ENCODE results near the gene ASB18. TPM values are rescaled to one million over a fixed set of nuclear protein-coding genes. Genes with fewer than 3 reads are reported as not detected.

The ASB18 gene
- not detected in 3 replicates for polyA plus RNA-seq
- not detected for polyA plus RNA-seq (2011; ENCODE audit: low read depth)
- polyA plus RNA-seq (2011; cell fraction: cytosol; rRNA removed): not detected in 2 replicates
- not detected in 2 replicates for polyA plus RNA-seq (2011; cell fraction: nucleus; rRNA removed)
- polyA plus RNA-seq (2012; ENCODE audit: low replicate concordance): not detected in 2 replicates
- polyA minus RNA-seq: not detected in 3 replicates
- polyA minus RNA-seq (2011; cell fraction: cytosol; rRNA and poly(A)+ RNA removed): not detected
- not detected in 2 replicates for polyA minus RNA-seq (2011; cell fraction: nucleus; rRNA and poly(A)+ RNA removed)

- DNase-seq (ENCODE audit: low read depth, low spot score) (no peak), FAIRE-seq (no peak)
- Histone ChIP-seq H3K9ac (ENCODE audit: control insufficient read depth, extremely low read depth, insufficient read depth, low read length) (no peak within 1 kb of the TSS), H3K4me3 (ENCODE audit: control insufficient read depth in 2 of 3, extremely low read depth in 1 of 3, insufficient read depth in 2 of 3, low read depth in 1 of 3, low read length in 3 of 3) (no peak within 1 kb of the TSS), H4K20me1 (ENCODE audit: control insufficient read depth, extremely low read depth, insufficient read depth, low read length) (no peaks in the 10 kb centered on the region), H2AFZ (ENCODE audit: control insufficient read depth, low read length) (no peak within 1 kb of the TSS), H3K27ac (ENCODE audit: control insufficient read depth, insufficient read depth, low read length) (no peak within 1 kb of the TSS), H3K27me3 (ENCODE audit: control insufficient read depth, extremely low read depth, insufficient read depth, low read length) (peaks cover 15% of the 10 kb centered on the region), H3K79me2 (ENCODE audit: control insufficient read depth, insufficient read depth, low read length) (no peaks in the 10 kb centered on the region), H3K9me3 (ENCODE audit: control insufficient read depth, low read depth, low read length) (no peaks in the 10 kb centered on the region), H3K36me3 (ENCODE audit: control insufficient read depth in 2 of 2, extremely low read depth in 1 of 2, insufficient read depth in 2 of 2, low read length in 2 of 2) (no peaks in the 10 kb centered on the region), H3K9me1 (ENCODE audit: control insufficient read depth, extremely low read depth, insufficient read depth, low read length) (no peaks in the 10 kb centered on the region), H3K4me2 (ENCODE audit: control insufficient read depth, extremely low read depth, insufficient read depth, low read depth, low read length) (no peak within 1 kb of the TSS), H3K4me1 (ENCODE audit: control insufficient read depth, extremely low read depth, insufficient read depth, low read length) (no peaks in the 10 kb centered on the region)
- TF ChIP-seq CTCF (optimal IDR thresholded peaks at IDR 0.05 in 1 of 3, IDR thresholded peaks at IDR 0.05 in 1 of 3, conservative IDR thresholded peaks at IDR 0.05 in 1 of 3; ENCODE audit: extremely low read depth in 1 of 3, insufficient read depth in 2 of 3, low read length in 3 of 3) (no peak), EZH2 (IDR thresholded peaks at IDR 0.05; ENCODE audit: low read length) (no peak)
- dilution Hi-C loops (cut with MboI; ENCODE audit: extremely low pct_ligation_motif_present, low sequenced_read_pairs): no loop called here
Measured at GRCh38 chr2:236264256-236264655, at the start of gene ASB18. Gene ASB18 (minus strand): TSS chr2:236264406. CDS start chr2:236264345, 61 bp downstream.

GRCh38 chr2:236311286-236311685 is 47.1 kb upstream of the ASB18 start:
- no peak for TF ChIP-seq EZH2 (IDR thresholded peaks at IDR 0.05; ENCODE audit: low read length)
- no peak for TF ChIP-seq CTCF (optimal IDR thresholded peaks at IDR 0.05 in 1 of 3, IDR thresholded peaks at IDR 0.05 in 1 of 3, conservative IDR thresholded peaks at IDR 0.05 in 1 of 3; ENCODE audit: extremely low read depth in 1 of 3, insufficient read depth in 2 of 3, low read length in 3 of 3)
- no peak overlapping the region for H3K9ac ChIP-seq (ENCODE audit: control insufficient read depth, extremely low read depth, insufficient read depth, low read length)
- no peaks in the 10 kb centered on the region for H3K4me1 ChIP-seq (ENCODE audit: control insufficient read depth, extremely low read depth, insufficient read depth, low read length)
- H3K4me2 ChIP-seq (ENCODE audit: control insufficient read depth, extremely low read depth, insufficient read depth, low read depth, low read length): no peak overlapping the region
- no peak for FAIRE-seq
- dilution Hi-C loops (cut with MboI; ENCODE audit: extremely low pct_ligation_motif_present, low sequenced_read_pairs): no loop called here
- H3K4me3 ChIP-seq (ENCODE audit: control insufficient read depth in 2 of 3, extremely low read depth in 1 of 3, insufficient read depth in 2 of 3, low read depth in 1 of 3, low read length in 3 of 3): no peak overlapping the region
- no peak for DNase-seq (ENCODE audit: low read depth, low spot score)
- no peaks in the 10 kb centered on the region for H3K9me1 ChIP-seq (ENCODE audit: control insufficient read depth, extremely low read depth, insufficient read depth, low read length)
- H3K36me3 ChIP-seq (ENCODE audit: control insufficient read depth in 2 of 2, extremely low read depth in 1 of 2, insufficient read depth in 2 of 2, low read length in 2 of 2): no peaks in the 10 kb centered on the region
- H3K79me2 ChIP-seq (ENCODE audit: control insufficient read depth, insufficient read depth, low read length): no peaks in the 10 kb centered on the region
- no peaks in the 10 kb centered on the region for H4K20me1 ChIP-seq (ENCODE audit: control insufficient read depth, extremely low read depth, insufficient read depth, low read length)
- H2AFZ ChIP-seq (ENCODE audit: control insufficient read depth, low read length): no peak overlapping the region
- H3K27me3 ChIP-seq (ENCODE audit: control insufficient read depth, extremely low read depth, insufficient read depth, low read length): peaks cover 3% of the 10 kb centered on the region
- H3K27ac ChIP-seq (ENCODE audit: control insufficient read depth, insufficient read depth, low read length): no peak overlapping the region
- no peaks in the 10 kb centered on the region for H3K9me3 ChIP-seq (ENCODE audit: control insufficient read depth, low read depth, low read length)

Measured in keratinocyte (primary cell).